ENCODE results near the gene CSAG2.
"Not testable (repeated sequence)": the region's sequence is repeated elsewhere in the genome, so short reads cannot be mapped to it uniquely, and the experiment has no call there.

DNA sequence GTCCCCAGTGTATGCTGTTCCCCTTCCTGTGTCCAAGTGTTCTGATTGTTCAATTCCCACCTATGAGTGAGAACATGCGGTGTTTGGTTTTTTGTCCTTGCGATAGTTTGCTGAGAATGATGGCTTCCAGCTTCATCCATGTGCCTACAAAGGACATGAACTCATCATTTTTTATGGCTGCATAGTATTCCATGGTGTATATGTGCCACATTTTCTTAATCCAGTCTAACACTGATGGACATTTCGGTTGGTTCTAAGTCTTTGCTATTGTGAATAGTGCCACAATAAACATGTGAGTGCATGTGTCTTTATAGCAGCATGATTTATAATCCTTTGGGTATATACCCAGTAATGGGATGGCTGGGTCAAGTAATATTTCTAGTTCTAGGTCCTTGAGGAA lies 34.4 kb downstream of the CSAG2 start:
- TF ChIP-seq, protein P1, sequence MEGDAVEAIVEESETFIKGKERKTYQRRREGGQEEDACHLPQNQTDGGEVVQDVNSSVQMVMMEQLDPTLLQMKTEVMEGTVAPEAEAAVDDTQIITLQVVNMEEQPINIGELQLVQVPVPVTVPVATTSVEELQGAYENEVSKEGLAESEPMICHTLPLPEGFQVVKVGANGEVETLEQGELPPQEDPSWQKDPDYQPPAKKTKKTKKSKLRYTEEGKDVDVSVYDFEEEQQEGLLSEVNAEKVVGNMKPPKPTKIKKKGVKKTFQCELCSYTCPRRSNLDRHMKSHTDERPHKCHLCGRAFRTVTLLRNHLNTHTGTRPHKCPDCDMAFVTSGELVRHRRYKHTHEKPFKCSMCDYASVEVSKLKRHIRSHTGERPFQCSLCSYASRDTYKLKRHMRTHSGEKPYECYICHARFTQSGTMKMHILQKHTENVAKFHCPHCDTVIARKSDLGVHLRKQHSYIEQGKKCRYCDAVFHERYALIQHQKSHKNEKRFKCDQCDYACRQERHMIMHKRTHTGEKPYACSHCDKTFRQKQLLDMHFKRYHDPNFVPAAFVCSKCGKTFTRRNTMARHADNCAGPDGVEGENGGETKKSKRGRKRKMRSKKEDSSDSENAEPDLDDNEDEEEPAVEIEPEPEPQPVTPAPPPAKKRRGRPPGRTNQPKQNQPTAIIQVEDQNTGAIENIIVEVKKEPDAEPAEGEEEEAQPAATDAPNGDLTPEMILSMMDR (conservative IDR thresholded peaks at IDR 0.05 in 1 of 2, IDR thresholded peaks at IDR 0.05 in 1 of 2; ENCODE audit: extremely low read depth in 1 of 2, insufficient read depth in 1 of 2, low read depth in 1 of 2, low read length in 2 of 2): not testable (repeated sequence)
- TF ChIP-seq EZH2 (IDR thresholded peaks at IDR 0.05; ENCODE audit: borderline replicate concordance, low read length): not testable (repeated sequence)
